Choroid plexus epithelial cell (primary cell): Measurements from ENCODE around the gene POLR3C.

Experiments
- DNase-seq: peaks from one replicate; pipeline ENCODE4 v3.0.0-alpha.2; 2010; ENCODE audit warnings: low read depth
- H3K4me3 ChIP-seq: 2 replicates; pipeline ENCODE4 v1.5.1; 2011; ENCODE audit warnings: low read depth, mild to moderate bottlenecking, control low read depth, low read length, moderate library complexity
- CTCF ChIP-seq: conservative IDR thresholded peaks from 2 replicates; pipeline ENCODE4 v1.5.1; 2011; ENCODE audit warnings: low read depth, mild to moderate bottlenecking, control low read depth, inconsistent platforms, low read length, moderate library complexity

Gene POLR3C

GRCh38 chr1:145823565-145824498 lies at the start of gene POLR3C, which contains the start of gene RNF115:
POLR3C (plus strand) TSS chr1:145824200; CDS start chr1:145825777, 1,577 bp downstream.
RNF115 (minus strand) TSS chr1:145824095; CDS start chr1:145823873, 222 bp downstream.
- peak within 1 kb of the TSS; percentile 76 for H3K4me3 ChIP-seq
- peak; percentile 92 for DNase-seq

GRCh38 chr1:145777357-145778145 lies 46.4 kb upstream of the POLR3C start:
- no peak for TF ChIP-seq CTCF
- no peak overlapping the region for H3K4me3 ChIP-seq
- DNase-seq = no peak

More at GRCh38 chr1:145823565-145824498, at the start of gene POLR3C, which contains the start of gene RNF115:
- TF ChIP-seq CTCF = no peak

- DNase-seq = no peak
- no peak for TF ChIP-seq CTCF
- no peak overlapping the region for H3K4me3 ChIP-seq
These were observed 45.9 kb upstream of the POLR3C start for GRCh38 chr1:145778146-145778540.

GRCh38 chr1:145782272-145783099 lies 41.5 kb upstream of the POLR3C start:
- no peak for TF ChIP-seq CTCF
- DNase-seq = peak; percentile 94
- H3K4me3 ChIP-seq = no peak overlapping the region

GRCh38 chr1:145784409-145784808 lies 39.6 kb upstream of the POLR3C start:
- no peak overlapping the region for H3K4me3 ChIP-seq
- TF ChIP-seq CTCF = no peak
- no peak for DNase-seq

GRCh38 chr1:145785547-145785946 lies 38.5 kb upstream of the POLR3C start:
- no peak overlapping the region for H3K4me3 ChIP-seq
- no peak for TF ChIP-seq CTCF
- DNase-seq = peak; percentile 42
